Esophagus muscularis mucosa (tissue), 3 donors: ENCODE results near the gene PRXL2C.

ENCODE experiments used
- CTCF ChIP-seq, 3 experiments: fragments of 200-600 bp in 2 of 3; fragments of 450-650 bp in 1 of 3; sonication (generic) in 2 of 3; IDR thresholded peaks; one replicate each; pipeline ENCODE4 v1.5.1; 2017 to 2019; ENCODE audit warnings: antibody characterized with exemption in 3 of 3, mild to moderate bottlenecking in 2 of 3, moderate library complexity in 1 of 3
- POLR2A ChIP-seq: fragments of 450-650 bp; IDR thresholded peaks from one replicate; pipeline ENCODE4 v1.6.1; 2017; ENCODE audit warnings: antibody characterized with exemption, moderate library complexity, mild to moderate bottlenecking, low read depth

- TF ChIP-seq CTCF (IDR thresholded peaks at IDR 0.05): no peak
- no peak for TF ChIP-seq POLR2A
Measured at GRCh38 chr9:96667363-96667728, 12.2 kb upstream of the PRXL2C start.
